Heart left ventricle (tissue), 13 donors: ENCODE data around the gene PMP22.

Source experiments
- POLR2A ChIP-seq, 2 donors: fragments of 450-650 bp; IDR thresholded peaks; one replicate each; pipeline ENCODE4 v1.6.1; 2017; ENCODE audit warnings: antibody characterized with exemption in 2 of 2, mild to moderate bottlenecking in 2 of 2, moderate library complexity in 2 of 2
- TF ChIP-seq, protein P1 (sequence below), 12 donors: fragments of 200-600 bp; sonication (generic) in 4 of 12; IDR thresholded peaks; one replicate each; pipeline versions ENCODE4 v1.5.0 to v1.8.0; 2018 to 2022; ENCODE audit warnings: antibody characterized with exemption in 12 of 12, mild to moderate bottlenecking in 5 of 12
- donor health status: ischemic (EF 13 %, LVEDD 7.1; RV severe dilation, severe dysfunction).
- donor health status: DM: no; HTN: yes; CAD: no.
- donor health status: DM: no; HTN: no; CAD: no.
- donor health status: ischemic (EF 25% LVEDD 6.9; RV normal size, moderate dysfunction).
- donor health status: ischemic (EF 25% LVEDD 5.7; RV mildly dilated, moderate dysfunction).
- donor health status: ischemic (EF 35%, LVEDD 5.7; RV mildly dilated, moderate dysfunction).
- donor health status: nonischemic (EF 11% LVEDD 7.7; RV severe dilation, severe dysfunction).
- donor health status: DM: yes; HTN: yes; CAD: no.
- donor health status: PGD.
- donor health status: ischemic (EF 29% LVEDD 5.4; RV normal size, mild dysfunction).
- donor health status: nonischemic (EF 23%, LVEDD 6.1; RV moderate dilation, normal function).

DNA sequence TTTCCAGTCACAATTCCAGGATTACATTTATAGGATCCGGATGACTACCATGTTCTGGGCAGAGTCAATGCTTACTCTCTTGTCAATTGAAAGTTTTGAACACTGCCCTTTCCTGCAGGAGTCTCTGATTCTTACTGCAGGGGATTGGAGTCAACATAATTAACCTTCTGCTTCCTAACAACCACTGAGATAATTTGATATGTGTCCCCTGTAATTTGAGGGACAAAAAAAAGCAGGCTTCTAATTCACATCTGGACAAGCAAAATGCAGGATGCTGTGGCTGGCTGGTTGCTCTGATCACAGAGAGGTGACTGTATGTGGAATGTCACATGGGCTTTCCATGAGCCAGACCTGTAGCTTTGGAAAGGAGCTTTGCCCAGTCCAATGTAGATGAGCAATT, 54.9 kb downstream of the PMP22 start:
- TF ChIP-seq, protein P1, sequence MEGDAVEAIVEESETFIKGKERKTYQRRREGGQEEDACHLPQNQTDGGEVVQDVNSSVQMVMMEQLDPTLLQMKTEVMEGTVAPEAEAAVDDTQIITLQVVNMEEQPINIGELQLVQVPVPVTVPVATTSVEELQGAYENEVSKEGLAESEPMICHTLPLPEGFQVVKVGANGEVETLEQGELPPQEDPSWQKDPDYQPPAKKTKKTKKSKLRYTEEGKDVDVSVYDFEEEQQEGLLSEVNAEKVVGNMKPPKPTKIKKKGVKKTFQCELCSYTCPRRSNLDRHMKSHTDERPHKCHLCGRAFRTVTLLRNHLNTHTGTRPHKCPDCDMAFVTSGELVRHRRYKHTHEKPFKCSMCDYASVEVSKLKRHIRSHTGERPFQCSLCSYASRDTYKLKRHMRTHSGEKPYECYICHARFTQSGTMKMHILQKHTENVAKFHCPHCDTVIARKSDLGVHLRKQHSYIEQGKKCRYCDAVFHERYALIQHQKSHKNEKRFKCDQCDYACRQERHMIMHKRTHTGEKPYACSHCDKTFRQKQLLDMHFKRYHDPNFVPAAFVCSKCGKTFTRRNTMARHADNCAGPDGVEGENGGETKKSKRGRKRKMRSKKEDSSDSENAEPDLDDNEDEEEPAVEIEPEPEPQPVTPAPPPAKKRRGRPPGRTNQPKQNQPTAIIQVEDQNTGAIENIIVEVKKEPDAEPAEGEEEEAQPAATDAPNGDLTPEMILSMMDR (IDR thresholded peaks at IDR 0.05): no peak
- TF ChIP-seq POLR2A (IDR thresholded peaks at IDR 0.05): no peak
